ENCODE measurements around the gene NXT2. TPM values are rescaled to one million over a fixed set of nuclear protein-coding genes. Genes with fewer than 3 reads are reported as not detected.

Gene NXT2
- total and polyA plus RNA-seq, 4 donors, result 7.4 to 16.8 (median 9.8) TPM

DNA sequence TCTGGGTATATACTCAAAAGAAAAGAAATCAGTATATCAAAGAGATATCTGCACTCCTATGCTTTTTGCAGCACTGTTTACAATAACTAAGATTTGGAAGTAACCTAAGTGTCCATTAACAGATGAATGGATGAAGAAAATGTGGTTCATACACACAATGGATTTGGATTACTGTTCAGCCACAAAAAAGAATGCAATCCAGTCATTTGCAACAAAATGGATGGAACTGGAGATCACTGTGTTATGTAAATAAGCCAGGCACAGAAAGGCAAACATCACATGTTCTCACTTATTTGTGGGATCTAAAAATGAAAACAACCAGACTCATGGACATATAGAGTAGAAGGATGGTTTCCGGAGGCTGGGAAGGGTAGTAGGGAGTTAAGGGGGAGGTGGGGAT is 17.6 kb upstream of the NXT2 start:
- TF ChIP-seq, protein P1, sequence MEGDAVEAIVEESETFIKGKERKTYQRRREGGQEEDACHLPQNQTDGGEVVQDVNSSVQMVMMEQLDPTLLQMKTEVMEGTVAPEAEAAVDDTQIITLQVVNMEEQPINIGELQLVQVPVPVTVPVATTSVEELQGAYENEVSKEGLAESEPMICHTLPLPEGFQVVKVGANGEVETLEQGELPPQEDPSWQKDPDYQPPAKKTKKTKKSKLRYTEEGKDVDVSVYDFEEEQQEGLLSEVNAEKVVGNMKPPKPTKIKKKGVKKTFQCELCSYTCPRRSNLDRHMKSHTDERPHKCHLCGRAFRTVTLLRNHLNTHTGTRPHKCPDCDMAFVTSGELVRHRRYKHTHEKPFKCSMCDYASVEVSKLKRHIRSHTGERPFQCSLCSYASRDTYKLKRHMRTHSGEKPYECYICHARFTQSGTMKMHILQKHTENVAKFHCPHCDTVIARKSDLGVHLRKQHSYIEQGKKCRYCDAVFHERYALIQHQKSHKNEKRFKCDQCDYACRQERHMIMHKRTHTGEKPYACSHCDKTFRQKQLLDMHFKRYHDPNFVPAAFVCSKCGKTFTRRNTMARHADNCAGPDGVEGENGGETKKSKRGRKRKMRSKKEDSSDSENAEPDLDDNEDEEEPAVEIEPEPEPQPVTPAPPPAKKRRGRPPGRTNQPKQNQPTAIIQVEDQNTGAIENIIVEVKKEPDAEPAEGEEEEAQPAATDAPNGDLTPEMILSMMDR (IDR thresholded peaks at IDR 0.05; ENCODE audit: control extremely low read depth, extremely low read depth), result no peak
- Histone ChIP-seq H3K4me1 (ENCODE audit: control insufficient read depth in 5 of 5, insufficient read depth in 5 of 5, low read length in 5 of 5) (no peaks in the 10 kb centered on the region), H3K4me3 (no peak overlapping the region), H3K9me3 (ENCODE audit: control insufficient read depth in 4 of 4, insufficient read depth in 3 of 4, low read length in 3 of 4) (no peaks in the 10 kb centered on the region), H3K9ac (ENCODE audit: insufficient read depth in 1 of 2, low read length in 2 of 2) (no peak overlapping the region), H3K27me3 (ENCODE audit: control insufficient read depth in 3 of 3, insufficient read depth in 3 of 3, low read length in 2 of 3) (peaks cover 0 to 10% (median 0%) of the 10 kb centered on the region in 3 donors), H3K27ac (ENCODE audit: low read depth in 1 of 2, low read length in 1 of 2) (no peak overlapping the region), H3K36me3 (ENCODE audit: control insufficient read depth in 4 of 4, insufficient read depth in 4 of 4, low read length in 4 of 4) (no peaks in the 10 kb centered on the region)
- ATAC-seq (ENCODE audit: insufficient read depth, low FRiP score), result no peak
- WGBS, 2 donors, result 91 to 100% methylated on average over 1 of the region's 1 CpG
- DNase-seq, result no peak

DNA sequence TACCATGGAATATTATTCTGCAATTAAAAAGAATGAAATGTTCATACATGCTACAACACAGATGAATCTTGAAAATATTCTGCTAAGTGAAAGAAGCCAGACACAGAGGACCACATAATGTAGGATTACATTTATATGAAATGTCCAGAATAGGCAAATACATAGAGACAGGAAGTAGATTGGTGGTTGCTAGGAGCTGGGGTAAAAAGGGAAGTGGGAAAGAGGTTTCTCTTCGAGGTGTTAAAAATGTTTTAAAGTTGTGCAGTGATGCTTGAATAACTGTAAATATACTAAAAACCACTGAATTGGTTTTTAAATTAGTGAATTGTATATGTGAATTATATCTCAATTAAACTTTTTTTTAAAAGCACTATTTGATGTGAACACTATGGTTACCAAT is 3.6 kb upstream of the NXT2 start:
- WGBS, 2 donors, result 11 to 39% methylated on average over 1 of the region's 1 CpG
- TF ChIP-seq, protein P1 (IDR thresholded peaks at IDR 0.05; ENCODE audit: control extremely low read depth, extremely low read depth), result no peak
- H3K4me3 ChIP-seq, result no peak overlapping the region
- ATAC-seq (ENCODE audit: insufficient read depth, low FRiP score) (no peak), DNase-seq (no peak)
- no peaks in the 10 kb centered on the region for H3K36me3 ChIP-seq (ENCODE audit: control insufficient read depth in 4 of 4, insufficient read depth in 4 of 4, low read length in 4 of 4)
- no peaks in the 10 kb centered on the region for H3K9me3 ChIP-seq (ENCODE audit: control insufficient read depth in 4 of 4, insufficient read depth in 3 of 4, low read length in 3 of 4)
- H3K27ac ChIP-seq (ENCODE audit: low read depth in 1 of 2, low read length in 1 of 2), result no peak overlapping the region
- no peaks in the 10 kb centered on the region for H3K4me1 ChIP-seq (ENCODE audit: control insufficient read depth in 5 of 5, insufficient read depth in 5 of 5, low read length in 5 of 5)
- H3K27me3 ChIP-seq (ENCODE audit: control insufficient read depth in 3 of 3, insufficient read depth in 3 of 3, low read length in 2 of 3), result peaks cover 0 to 16% (median 0%) of the 10 kb centered on the region in 3 donors
- no peak overlapping the region for H3K9ac ChIP-seq (ENCODE audit: insufficient read depth in 1 of 2, low read length in 2 of 2)

- Histone ChIP-seq H3K9me3 (ENCODE audit: control insufficient read depth in 4 of 4, insufficient read depth in 3 of 4, low read length in 3 of 4) (no peaks in the 10 kb centered on the region), H3K36me3 (ENCODE audit: control insufficient read depth in 4 of 4, insufficient read depth in 4 of 4, low read length in 4 of 4) (no peaks in the 10 kb centered on the region), H3K27me3 (ENCODE audit: control insufficient read depth in 3 of 3, insufficient read depth in 3 of 3, low read length in 2 of 3) (peaks cover 0 to 16% (median 0%) of the 10 kb centered on the region in 3 donors), H3K27ac (ENCODE audit: low read depth in 1 of 2, low read length in 1 of 2) (no peak overlapping the region), H3K9ac (ENCODE audit: insufficient read depth in 1 of 2, low read length in 2 of 2) (no peak overlapping the region), H3K4me1 (ENCODE audit: control insufficient read depth in 5 of 5, insufficient read depth in 5 of 5, low read length in 5 of 5) (no peaks in the 10 kb centered on the region), H3K4me3 (no peak overlapping the region)
- WGBS, 2 donors, result 62 to 93% methylated on average over 2 of the region's 2 CpGs
- TF ChIP-seq, protein P1 (IDR thresholded peaks at IDR 0.05; ENCODE audit: control extremely low read depth, extremely low read depth), result no peak
- DNase-seq (no peak), ATAC-seq (ENCODE audit: insufficient read depth, low FRiP score) (no peak)
Measured at GRCh38 chrX:109533631-109534030, 3.0 kb upstream of the NXT2 start.

DNA sequence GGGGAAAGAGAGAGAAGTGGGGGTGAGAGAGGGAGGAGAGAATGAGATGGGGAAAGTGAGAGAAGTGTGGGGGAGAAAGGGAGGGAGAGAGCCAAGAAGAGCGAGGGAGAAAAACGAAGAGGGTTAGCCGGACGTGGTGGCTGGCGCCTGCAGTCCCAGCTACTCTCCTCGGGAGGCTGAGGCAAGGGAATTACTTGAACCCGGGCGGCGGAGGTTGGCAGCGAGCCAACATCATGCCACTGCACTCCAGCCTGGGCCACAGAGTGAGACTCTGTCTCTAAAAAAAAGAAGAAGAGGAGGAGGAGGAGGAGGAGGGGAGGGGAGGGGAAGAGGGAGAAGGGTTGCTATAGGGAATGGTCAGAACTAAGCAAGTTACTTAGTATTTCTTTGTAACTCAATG is 1.7 kb upstream of the NXT2 start:
- Histone ChIP-seq H3K27ac (ENCODE audit: low read depth in 1 of 2, low read length in 1 of 2) (no peak overlapping the region), H3K9ac (ENCODE audit: insufficient read depth in 1 of 2, low read length in 2 of 2) (no peak overlapping the region), H3K36me3 (ENCODE audit: control insufficient read depth in 4 of 4, insufficient read depth in 4 of 4, low read length in 4 of 4) (no peaks in the 10 kb centered on the region), H3K4me3 (no peak overlapping the region), H3K9me3 (ENCODE audit: control insufficient read depth in 4 of 4, insufficient read depth in 3 of 4, low read length in 3 of 4) (no peaks in the 10 kb centered on the region), H3K4me1 (ENCODE audit: control insufficient read depth in 5 of 5, insufficient read depth in 5 of 5, low read length in 5 of 5) (no peaks in the 10 kb centered on the region), H3K27me3 (ENCODE audit: control insufficient read depth in 3 of 3, insufficient read depth in 3 of 3, low read length in 2 of 3) (peaks cover 0 to 16% (median 0%) of the 10 kb centered on the region in 3 donors)
- DNase-seq, result no peak
- 83 to 97% methylated on average over 7 to 10 of the region's 10 CpGs for WGBS, 2 donors
- ATAC-seq (ENCODE audit: insufficient read depth, low FRiP score), result no peak
- TF ChIP-seq, protein P1 (IDR thresholded peaks at IDR 0.05; ENCODE audit: control extremely low read depth, extremely low read depth), result no peak

Measured in lung (tissue), 12 donors.